ENCODE results near the gene SH3BP2. TPM values are rescaled to one million over a fixed set of nuclear protein-coding genes. Genes with fewer than 3 reads are reported as not detected.

Gene SH3BP2
- total RNA-seq, 1 experiment from 2014 or later: 17.4 TPM

DNA sequence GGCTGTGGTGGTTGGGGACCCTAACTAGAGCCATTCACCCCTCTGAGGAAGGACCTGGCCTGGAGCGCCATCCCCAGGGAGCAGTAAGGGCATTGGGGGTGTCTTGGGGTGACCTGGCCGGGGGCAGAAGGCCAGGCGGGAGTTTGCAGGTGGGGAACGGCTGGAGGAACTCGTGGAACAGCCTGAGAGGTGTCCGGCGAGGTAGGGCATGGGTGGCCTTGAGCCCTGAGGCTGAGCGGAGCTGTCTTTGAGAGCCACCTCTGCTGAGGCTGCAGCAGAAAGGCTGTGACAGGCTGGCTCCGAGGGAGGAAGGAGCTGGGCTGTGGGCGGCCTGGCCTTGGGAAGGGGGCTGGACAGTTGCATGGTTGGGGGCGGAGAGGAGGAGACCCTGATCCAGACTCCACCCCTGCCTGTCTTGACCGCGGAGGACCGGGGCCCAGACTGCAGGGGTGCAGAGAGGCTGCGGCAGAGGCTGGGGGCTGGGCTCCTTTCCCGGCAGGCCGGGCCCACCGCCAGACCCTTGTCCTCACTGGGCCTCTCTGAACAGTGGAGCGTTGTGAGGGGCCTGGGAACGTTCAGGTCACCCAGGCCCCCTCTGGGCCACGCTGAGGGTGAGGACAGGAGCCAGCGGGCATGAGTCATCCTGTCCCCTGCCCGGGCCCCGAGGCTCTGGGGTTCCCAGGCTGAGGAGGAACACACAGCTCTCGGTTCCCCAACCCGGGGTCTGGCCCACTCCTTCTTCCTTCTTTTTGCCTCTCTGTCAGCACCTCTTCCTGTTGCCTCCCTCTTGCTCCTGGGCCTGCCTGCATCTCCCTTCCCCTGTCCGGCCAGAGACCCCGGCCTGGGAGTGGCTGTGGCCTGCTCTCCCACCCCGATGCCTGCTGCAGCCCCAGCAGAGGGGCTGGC is 8.1 kb downstream of the SH3BP2 start:
- H3K27me3 ChIP-seq (ENCODE audit: low read length): no peaks in the 10 kb centered on the region
- H3K36me3 ChIP-seq (ENCODE audit: low read depth, low read length): no peaks in the 10 kb centered on the region
- ATAC-seq: no peak
- ChIA-PET POLR2A (ENCODE audit: unreplicated experiment) (no interaction called here), CTCF (no interaction called here)
- no peak overlapping the region for H3K4me2 ChIP-seq (ENCODE audit: low read length)
- no peaks in the 10 kb centered on the region for H3K9me3 ChIP-seq (ENCODE audit: low read length)
- no peaks in the 10 kb centered on the region for H3K79me2 ChIP-seq (ENCODE audit: low read length)
- H3K9ac ChIP-seq (ENCODE audit: low read length): no peak overlapping the region
- H3K4me3 ChIP-seq (ENCODE audit: low read length): no peak overlapping the region
- intact Hi-C loops (cut with micrococcal nuclease): no loop called here
- TF ChIP-seq CTCF (conservative IDR thresholded peaks at IDR 0.05; ENCODE audit: low read depth, low read length) (no peak), EZH2 (IDR thresholded peaks at IDR 0.05; ENCODE audit: low read length, unreplicated experiment) (no peak), EZH2phosphoT487 (IDR thresholded peaks at IDR 0.05; ENCODE audit: borderline replicate concordance, low read length) (no peak)
- no peaks in the 10 kb centered on the region for H3K9me2 ChIP-seq (replicated peaks; ENCODE audit: low read length)
- no peaks in the 10 kb centered on the region for H3F3A ChIP-seq (ENCODE audit: low read length, unreplicated experiment)
- no peak for DNase-seq
- no peak overlapping the region for H3K27ac ChIP-seq (ENCODE audit: low read length)
- H3K4me1 ChIP-seq (ENCODE audit: insufficient read depth, low read length): peaks cover 26% of the 10 kb centered on the region
- BruUV-seq (replicated peaks): no TSS peak
- no peak overlapping the region for H2AFZ ChIP-seq (ENCODE audit: low read length)
- H4K20me1 ChIP-seq (ENCODE audit: low read length): no peaks in the 10 kb centered on the region

DNA sequence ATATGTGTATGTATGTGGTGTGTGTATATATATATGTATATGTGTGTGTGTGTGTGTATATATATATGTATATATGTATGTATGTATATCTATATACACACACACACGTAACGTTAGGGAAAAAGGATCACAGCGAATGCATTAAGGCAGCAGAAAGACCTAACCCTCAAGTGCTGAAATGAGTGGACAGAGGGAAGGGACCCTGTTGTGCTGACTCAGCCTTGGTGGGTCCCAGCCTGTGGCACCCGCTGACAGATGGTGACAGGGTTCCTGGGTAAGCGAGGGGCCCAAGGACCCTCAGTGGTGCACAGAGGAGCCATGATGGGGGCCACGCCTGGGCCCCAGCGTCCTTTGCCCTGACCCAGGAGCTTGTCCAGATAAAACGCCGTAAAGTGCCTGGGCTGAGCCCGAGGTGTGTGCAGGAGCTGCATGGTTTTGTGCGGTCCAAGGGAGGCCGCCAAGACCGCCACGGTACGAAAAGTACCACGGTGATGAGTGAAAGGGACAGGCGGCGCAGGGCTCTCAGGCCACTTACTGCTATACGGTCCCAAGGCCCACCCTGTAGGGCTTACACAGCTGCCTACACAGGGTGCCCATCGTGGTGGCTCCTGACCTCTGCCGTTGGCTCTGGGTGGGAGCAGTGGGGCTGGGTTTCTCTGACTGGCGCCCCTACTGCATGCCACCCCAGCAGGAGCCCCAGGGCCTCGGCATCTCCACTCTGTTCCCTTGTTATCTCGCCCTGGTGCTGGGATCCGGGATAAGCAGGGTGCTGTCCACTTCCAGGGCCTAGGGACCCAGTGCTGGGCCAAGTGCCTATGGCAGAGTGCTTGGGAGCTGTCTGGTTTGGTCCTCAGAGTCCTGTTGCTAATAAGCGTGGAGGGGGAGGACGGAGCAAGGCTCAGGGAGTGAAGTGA is 10.0 kb downstream of the SH3BP2 start:
- no peaks in the 10 kb centered on the region for H3K9me3 ChIP-seq (ENCODE audit: low read length)
- H4K20me1 ChIP-seq (ENCODE audit: low read length): no peaks in the 10 kb centered on the region
- H3K9ac ChIP-seq (ENCODE audit: low read length): no peak overlapping the region
- H3K79me2 ChIP-seq (ENCODE audit: low read length): no peaks in the 10 kb centered on the region
- H3K4me3 ChIP-seq (ENCODE audit: low read length): no peak overlapping the region
- H3K4me2 ChIP-seq (ENCODE audit: low read length): no peak overlapping the region
- no TSS peak for BruUV-seq (replicated peaks)
- CTCF ChIA-PET: no interaction called here
- H3K27ac ChIP-seq (ENCODE audit: low read length): no peak overlapping the region
- POLR2A ChIA-PET (ENCODE audit: unreplicated experiment): no interaction called here
- H3K4me1 ChIP-seq (ENCODE audit: insufficient read depth, low read length): peaks cover 18% of the 10 kb centered on the region
- TF ChIP-seq CTCF (conservative IDR thresholded peaks at IDR 0.05; ENCODE audit: low read depth, low read length) (no peak), EZH2phosphoT487 (IDR thresholded peaks at IDR 0.05; ENCODE audit: borderline replicate concordance, low read length) (no peak), EZH2 (IDR thresholded peaks at IDR 0.05; ENCODE audit: low read length, unreplicated experiment) (no peak)
- no peaks in the 10 kb centered on the region for H3F3A ChIP-seq (ENCODE audit: low read length, unreplicated experiment)
- ATAC-seq (no peak), DNase-seq (no peak)
- intact Hi-C loops (cut with micrococcal nuclease): no loop called here
- no peak overlapping the region for H2AFZ ChIP-seq (ENCODE audit: low read length)
- no peaks in the 10 kb centered on the region for H3K9me2 ChIP-seq (replicated peaks; ENCODE audit: low read length)
- no peaks in the 10 kb centered on the region for H3K36me3 ChIP-seq (ENCODE audit: low read depth, low read length)
- H3K27me3 ChIP-seq (ENCODE audit: low read length): no peaks in the 10 kb centered on the region

All from PC-3 (cell line).